HG03565 (cell line): ENCODE results near the gene RABAC1.
"Not testable (repeated sequence)": the region's sequence is repeated elsewhere in the genome, so short reads cannot be mapped to it uniquely, and the experiment has no call there.

Experiments
- ATAC-seq: cut with Tn5 transposase; IDR thresholded peaks from one replicate; pipeline ENCODE4 v1.9.1; 2021; ENCODE audit warnings: mild to moderate bottlenecking, moderate library complexity; ENCODE audit not compliant: unreplicated experiment

Gene RABAC1

GRCh38 chr19:41917676-41918075 is 41.4 kb downstream of the RABAC1 start:
- no peak for ATAC-seq

DNA sequence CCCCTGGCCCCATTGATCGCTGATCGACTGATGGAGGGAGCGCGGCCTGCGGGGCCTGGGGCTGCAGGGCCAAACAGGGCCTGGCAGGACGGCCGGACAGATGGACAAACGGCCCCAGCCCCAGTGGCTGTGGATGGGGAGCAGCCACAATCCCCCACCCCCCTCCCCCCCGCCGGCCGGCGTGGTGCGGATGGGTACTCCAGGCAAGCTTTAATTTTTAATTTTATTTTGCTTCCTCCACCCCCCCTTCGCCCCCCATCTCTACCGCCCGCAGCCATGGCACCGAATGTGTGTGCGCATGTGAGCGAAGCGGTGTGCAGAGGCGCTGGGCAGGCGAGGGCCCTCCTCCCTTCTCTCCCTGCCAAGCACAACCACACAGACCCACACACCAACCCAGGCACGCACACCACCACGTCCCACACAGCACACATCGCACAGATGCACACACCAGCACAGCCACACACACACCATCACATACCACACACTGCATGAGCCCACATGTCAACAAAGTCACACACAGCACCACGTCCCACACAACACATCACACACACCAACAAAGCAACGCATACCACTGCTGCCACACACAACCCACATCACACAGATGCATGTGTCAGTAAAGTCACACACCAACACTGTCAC is 43.2 kb downstream of the RABAC1 start:
- ATAC-seq: no peak

DNA sequence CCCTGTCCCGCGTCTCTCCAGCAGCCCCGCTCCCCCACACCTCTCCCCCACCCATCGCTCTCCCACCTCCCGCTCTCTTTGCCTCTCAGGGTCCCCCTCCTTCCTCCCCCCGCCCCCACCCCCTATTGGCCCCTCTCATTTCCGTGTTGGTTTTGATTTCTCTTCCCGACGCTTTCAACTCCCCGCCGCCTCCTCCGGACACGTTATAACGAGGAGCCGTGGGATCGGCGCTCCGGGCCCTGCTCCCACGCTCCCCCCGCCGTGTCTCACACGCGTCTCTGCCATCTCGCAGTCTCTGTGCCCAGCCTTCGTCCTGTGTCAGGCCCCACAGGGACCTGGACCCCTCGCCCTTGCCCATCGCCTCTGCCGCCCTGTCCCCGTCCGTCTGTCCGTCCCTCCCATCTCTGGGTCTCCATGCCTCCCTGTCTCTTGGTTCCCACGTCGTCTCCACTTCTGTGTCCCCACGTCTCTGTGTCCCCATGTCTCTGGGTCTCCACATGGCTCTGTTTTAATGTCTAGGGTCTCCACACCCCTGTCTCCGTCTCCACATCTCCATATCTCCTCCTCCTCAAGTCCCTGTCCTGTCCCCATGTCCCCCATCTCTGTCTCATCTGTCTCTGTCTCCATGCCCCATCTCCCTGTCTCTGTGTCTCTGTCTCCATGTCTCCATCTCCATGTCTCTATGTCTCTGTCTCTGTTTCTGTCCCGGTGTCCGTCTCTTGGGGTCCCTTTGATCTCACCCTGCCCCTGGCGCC is 43.9 kb downstream of the RABAC1 start:
- ATAC-seq: no peak

DNA sequence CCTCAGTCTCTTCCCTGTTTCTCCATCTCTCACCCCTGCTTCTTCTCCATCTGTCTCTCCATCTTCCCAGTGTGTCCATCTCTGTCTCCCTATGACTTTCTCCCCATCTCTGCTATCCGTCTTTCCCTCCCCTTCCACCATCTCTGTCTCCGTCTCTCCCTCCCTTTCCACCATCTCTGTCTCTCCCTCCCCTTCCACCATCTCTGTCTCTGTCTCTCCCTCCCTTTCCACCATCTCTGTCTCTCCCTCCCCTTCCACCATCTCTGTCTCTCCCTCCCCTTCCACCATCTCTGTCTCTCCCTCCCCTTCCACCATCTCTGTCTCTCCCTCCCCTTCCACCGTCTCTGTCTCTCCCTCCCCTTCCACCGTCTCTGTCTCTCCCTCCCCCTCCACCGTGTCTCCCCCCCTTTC is 44.7 kb downstream of the RABAC1 start:
- ATAC-seq: not testable (repeated sequence)

GRCh38 chr19:41913538-41914423 is 45.3 kb downstream of the RABAC1 start:
- no peak for ATAC-seq

GRCh38 chr19:41912899-41913537 is 46.1 kb downstream of the RABAC1 start:
- ATAC-seq: no peak

- no peak for ATAC-seq
Measured at GRCh38 chr19:41911889-41912731, 47.0 kb downstream of the RABAC1 start.

DNA sequence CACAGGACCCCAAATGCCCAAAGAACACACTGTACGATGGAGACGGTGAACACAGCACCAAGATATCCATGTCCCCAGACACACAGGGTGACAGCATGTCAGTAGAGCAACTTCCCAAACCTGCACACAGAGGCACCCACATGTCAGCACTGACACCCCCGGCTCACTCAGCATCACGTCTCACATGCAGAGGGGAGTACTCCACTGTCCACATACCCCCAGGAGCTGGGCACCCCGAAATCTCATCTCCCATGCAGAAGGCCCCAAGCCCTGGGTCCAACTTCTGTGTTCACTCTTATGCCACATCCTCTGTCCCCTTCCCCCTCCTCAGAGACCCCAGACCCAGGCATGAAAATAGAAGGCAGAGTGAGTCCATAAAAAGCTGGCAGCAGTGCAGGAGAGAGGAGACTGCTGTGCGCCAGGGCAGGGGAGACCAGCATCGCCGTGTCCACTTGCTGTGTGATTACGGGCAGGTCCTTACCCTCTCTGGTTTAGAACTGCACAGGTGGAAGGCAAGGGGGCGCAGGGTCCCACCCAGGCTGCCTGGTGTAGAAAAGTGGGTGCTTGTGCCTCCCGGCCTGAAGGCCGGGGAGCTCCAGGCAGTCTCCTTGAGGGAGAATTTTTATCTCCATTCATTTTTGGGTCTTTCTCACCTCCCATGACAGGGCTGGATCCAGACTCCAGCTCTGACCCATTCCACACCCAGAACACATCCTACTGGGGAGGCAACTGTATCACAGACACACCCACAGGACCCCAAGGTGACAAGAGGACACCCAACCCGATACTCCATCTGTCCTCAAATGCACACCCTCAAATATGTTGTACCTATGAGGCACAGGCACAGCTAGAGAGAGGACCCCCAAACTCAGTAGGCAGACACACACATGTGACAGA is 47.9 kb downstream of the RABAC1 start:
- ATAC-seq: no peak

- no peak for ATAC-seq
Measured at GRCh38 chr19:41910240-41910991, 48.7 kb downstream of the RABAC1 start.

GRCh38 chr19:41909706-41910105 is 49.4 kb downstream of the RABAC1 start:
- ATAC-seq: no peak

GRCh38 chr19:41908724-41909464 is 50.2 kb downstream of the RABAC1 start:
- no peak for ATAC-seq

GRCh38 chr19:41907994-41908615 is 51.0 kb downstream of the RABAC1 start:
- ATAC-seq: no peak

DNA sequence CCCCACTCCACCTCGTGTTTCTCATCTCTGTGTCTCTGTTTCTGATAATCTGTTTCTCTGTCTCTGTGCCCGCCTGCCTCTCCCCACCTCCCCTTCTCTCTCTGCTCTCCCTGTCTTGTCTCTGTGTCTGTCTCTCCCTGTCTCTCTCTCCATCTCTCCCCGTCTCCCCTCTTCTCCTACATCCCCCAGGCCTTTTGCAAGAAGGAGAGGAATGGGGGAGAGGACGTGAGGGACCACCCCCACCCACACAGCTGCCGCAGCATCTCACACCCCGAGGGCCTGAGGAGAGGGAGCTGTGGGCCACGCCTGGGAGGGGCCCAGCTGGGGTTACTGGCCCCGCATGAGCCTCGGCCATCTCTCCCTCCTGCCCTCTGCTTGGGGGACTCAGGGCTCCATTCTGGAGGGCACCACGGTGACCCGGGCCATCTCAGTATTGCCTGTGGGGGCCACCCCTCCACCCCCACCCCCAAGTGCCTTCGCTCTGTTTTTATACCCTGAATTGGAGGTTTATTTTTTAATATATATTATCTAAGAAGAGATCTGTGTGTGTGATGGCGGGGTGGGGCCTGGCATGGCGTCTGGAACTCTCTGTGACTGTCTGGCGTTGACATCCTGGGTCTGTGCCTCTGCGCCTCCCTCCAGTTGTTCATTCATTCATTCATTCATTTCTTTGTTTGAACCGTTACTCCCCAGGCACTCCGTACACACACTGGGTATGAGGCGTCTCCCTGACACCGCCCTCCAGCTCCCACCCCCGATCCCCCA is 52.0 kb downstream of the RABAC1 start:
- ATAC-seq: no peak
